ENCODE results near the gene PLOD3.
"Not testable (repeated sequence)": the region's sequence is repeated elsewhere in the genome, so short reads cannot be mapped to it uniquely, and the experiment has no call there.

Gene PLOD3

GRCh38 chr7:101217388-101218235 lies at the start of gene PLOD3, which contains the start of gene ZNHIT1:
Gene PLOD3, minus strand, starts transcription at chr7:101217581. Its CDS starts 307 bp downstream, at chr7:101217274.
Gene ZNHIT1, plus strand, starts transcription at chr7:101218165. Its CDS starts 31 bp downstream, at chr7:101218196.
- peak; percentile 99 for DNase-seq (ENCODE audit: low spot score)

GRCh38 chr7:101265622-101266516 lies 48.5 kb upstream of the PLOD3 start:
- DNase-seq (ENCODE audit: low spot score), result no peak

GRCh38 chr7:101264102-101264706 lies 46.8 kb upstream of the PLOD3 start:
- not testable (repeated sequence) for DNase-seq (ENCODE audit: low spot score)

GRCh38 chr7:101258243-101258731 lies 40.9 kb upstream of the PLOD3 start:
- DNase-seq (ENCODE audit: low spot score), result no peak

- DNase-seq (ENCODE audit: low spot score), result no peak
These were observed 38.4 kb upstream of the PLOD3 start for GRCh38 chr7:101255796-101256195.

- DNase-seq (ENCODE audit: low spot score), result not testable (repeated sequence)
These were observed 35.8 kb upstream of the PLOD3 start for GRCh38 chr7:101253199-101253598.

- DNase-seq (ENCODE audit: low spot score), result peak; percentile 98
These were observed 34.7 kb upstream of the PLOD3 start for GRCh38 chr7:101251871-101252659.

- DNase-seq (ENCODE audit: low spot score), result no peak
These were observed 32.9 kb upstream of the PLOD3 start for GRCh38 chr7:101250324-101250723.

- DNase-seq (ENCODE audit: low spot score), result no peak
These were observed 30.9 kb upstream of the PLOD3 start for GRCh38 chr7:101248276-101248675.

GRCh38 chr7:101245147-101245668 lies 27.8 kb upstream of the PLOD3 start:
- no peak for DNase-seq (ENCODE audit: low spot score)

- DNase-seq (ENCODE audit: low spot score), result peak; percentile 92
These were observed 27.2 kb upstream of the PLOD3 start, which contains the start of gene FIS1 for GRCh38 chr7:101244375-101245146. Gene FIS1, minus strand, starts transcription at chr7:101245081. Its CDS starts 77 bp downstream, at chr7:101245004.

GRCh38 chr7:101243646-101244374 lies 26.4 kb upstream of the PLOD3 start:
- DNase-seq (ENCODE audit: low spot score), result no peak

GRCh38 chr7:101241443-101242349 lies 24.3 kb upstream of the PLOD3 start:
- DNase-seq (ENCODE audit: low spot score), result no peak

- no peak for DNase-seq (ENCODE audit: low spot score)
These were observed 23.6 kb upstream of the PLOD3 start for GRCh38 chr7:101241015-101241363.

- DNase-seq (ENCODE audit: low spot score), result no peak
These were observed 23.0 kb upstream of the PLOD3 start for GRCh38 chr7:101240226-101241014.

- DNase-seq (ENCODE audit: low spot score), result no peak
These were observed 22.5 kb upstream of the PLOD3 start for GRCh38 chr7:101239951-101240220.

- DNase-seq (ENCODE audit: low spot score), result no peak
These were observed 22.0 kb upstream of the PLOD3 start for GRCh38 chr7:101239191-101239950.

Data from germinal center (tissue), 1 donor.